Activated T-cell treated with anti-CD3 and anti-CD28 coated beads for 24 hours (primary cell): Measurements from ENCODE around the gene GYPA.
"Not testable (repeated sequence)": the region's sequence is repeated elsewhere in the genome, so short reads cannot be mapped to it uniquely, and the experiment has no call there.

ENCODE experiments used
- DNase-seq: peaks from one replicate; pipeline ENCODE4 v3.0.0-alpha.2; 2020; ENCODE audit warnings: low read depth

The GYPA gene

GRCh38 chr4:144128709-144129320 lies 11.7 kb downstream of the GYPA start:
- DNase-seq, result not testable (repeated sequence)

DNA sequence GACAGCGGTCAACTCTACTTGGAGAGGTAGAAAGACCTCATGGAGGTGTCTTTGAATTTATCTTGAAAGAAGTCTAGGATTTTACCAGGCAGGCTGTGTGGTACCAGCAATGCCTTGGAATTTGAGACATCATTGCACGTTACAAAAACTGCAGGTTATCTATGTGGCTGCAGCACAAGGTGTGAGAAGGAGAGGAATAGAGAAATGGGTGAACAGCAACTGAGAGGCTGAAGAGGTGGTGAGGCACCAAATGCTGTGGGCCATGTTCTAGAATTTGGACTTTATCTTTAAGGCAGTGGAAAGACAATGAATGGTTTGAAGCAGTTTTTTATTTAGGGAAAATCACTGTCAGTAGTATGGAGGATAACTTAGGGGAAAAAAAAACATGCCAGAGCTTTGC lies 15.4 kb downstream of the GYPA start:
- DNase-seq, result not testable (repeated sequence)

- DNase-seq, result not testable (repeated sequence)
Measured at GRCh38 chr4:144123982-144124635, 16.4 kb downstream of the GYPA start.

DNA sequence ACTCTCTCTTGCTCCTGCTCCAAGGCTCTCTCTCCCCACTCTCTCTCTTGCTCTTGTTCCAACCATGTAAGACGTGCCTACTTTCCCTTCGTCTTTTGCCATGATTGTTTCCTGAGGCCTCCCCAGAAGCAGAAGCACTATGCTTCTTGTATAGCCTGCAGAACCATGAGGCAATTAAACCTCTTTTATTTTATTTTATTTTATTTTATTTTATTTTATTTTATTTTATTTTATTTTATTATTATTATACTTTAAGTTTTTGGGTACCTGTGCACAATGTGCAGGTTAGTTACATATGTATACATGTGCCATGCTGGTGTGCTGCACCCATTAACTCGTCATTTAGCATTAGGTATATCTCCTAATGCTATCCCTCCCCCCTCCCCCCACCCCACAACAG lies 17.2 kb downstream of the GYPA start:
- not testable (repeated sequence) for DNase-seq

GRCh38 chr4:144119752-144120151 lies 20.8 kb downstream of the GYPA start:
- DNase-seq, result not testable (repeated sequence)

GRCh38 chr4:144115519-144115918 lies 25.0 kb downstream of the GYPA start:
- no peak for DNase-seq

DNA sequence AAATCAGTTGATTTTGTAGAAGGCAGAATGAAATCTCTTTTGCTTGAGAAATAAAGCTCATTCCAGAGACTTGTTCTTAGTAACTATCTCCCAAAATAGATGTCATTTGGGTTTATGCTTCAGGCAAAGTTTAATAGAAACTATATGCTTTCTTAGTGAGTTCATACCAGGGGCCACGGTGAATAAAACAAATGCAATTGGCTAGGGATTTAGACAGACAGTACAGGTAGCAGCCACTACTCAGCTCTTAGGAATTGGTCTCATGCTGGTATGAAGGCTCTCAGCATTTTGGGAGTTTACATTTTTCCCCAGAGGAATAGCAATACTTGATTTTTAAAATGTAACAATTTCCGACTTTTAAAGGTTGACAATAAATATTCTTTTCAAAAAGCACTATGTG lies 27.0 kb downstream of the GYPA start:
- no peak for DNase-seq

GRCh38 chr4:144104509-144105130 lies 35.9 kb downstream of the GYPA start:
- DNase-seq, result no peak

DNA sequence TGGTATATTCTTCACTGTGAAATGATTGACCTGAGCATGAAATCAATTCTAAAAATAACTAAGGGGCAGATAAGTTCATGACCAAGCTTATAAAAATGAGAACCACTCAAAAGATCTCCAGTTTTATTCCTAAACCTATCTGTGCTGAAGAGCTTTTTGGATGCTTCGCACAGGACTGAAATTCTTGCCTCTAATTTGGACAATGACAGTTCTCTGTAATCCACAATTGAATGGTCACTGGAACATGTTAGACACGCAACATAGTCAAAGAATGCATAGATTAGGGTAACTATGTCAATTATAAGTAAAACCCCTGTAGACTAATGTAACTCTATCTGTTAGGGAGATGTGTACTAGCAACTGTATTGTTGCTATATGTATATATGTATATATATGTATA lies 42.7 kb downstream of the GYPA start:
- DNase-seq, result not testable (repeated sequence)

DNA sequence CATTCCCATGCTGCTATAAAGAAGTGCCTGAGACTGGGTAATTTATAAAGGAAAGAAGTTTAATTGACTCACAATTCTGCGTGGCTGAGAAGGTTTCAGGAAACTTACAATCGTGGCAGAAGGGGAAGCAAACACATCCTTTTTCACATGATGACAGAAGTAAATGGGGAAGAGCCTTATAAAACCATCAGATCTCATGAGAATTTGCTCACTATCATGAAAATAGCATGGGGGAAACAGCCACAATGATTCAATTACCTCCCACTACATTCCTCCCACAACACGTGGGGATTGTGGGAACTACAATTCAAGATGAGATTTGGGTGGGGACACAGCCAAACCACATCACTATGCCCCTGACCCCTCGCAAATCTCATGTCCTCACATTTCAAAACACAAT lies 46.5 kb downstream of the GYPA start:
- not testable (repeated sequence) for DNase-seq

DNA sequence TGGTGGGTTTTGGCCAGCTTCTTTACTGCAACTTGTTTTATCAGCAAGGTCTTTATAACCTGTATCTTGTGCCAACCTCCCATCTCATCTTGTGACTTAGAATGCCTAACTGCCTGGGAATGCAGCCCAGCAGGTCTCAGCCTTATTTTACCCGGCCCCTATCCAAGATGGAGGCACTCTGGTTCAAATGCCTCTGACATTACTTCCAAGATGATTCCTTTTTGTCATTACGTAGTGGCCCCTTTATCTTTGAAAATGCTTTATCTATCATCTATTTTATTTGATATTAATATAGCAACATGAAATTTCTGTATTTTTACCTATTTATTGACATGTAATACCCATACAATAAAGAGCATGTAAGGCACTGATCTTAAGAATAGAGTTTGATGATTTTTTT lies 49.3 kb downstream of the GYPA start:
- not testable (repeated sequence) for DNase-seq

- no peak for DNase-seq
Measured at GRCh38 chr4:144090744-144091143, 49.8 kb downstream of the GYPA start.

DNA sequence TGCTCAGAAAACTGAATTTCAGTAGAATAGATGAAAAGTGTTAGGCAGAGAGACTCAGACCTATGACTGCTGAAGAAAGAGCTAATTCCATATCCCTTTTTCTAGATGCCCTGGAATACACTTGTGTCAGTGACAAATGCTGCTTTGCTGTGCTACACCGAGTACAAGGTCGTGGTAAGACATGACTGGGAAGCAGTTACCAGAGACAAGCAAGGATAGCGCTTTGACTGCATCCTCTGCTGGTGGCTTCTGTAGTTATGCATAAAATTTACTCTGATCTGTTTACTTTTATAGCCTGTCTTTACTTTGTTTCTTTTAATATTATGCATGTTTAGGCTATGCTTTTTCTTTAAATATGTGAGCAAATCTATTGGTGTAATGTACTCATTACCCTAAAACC lies 58.5 kb downstream of the GYPA start:
- not testable (repeated sequence) for DNase-seq

DNA sequence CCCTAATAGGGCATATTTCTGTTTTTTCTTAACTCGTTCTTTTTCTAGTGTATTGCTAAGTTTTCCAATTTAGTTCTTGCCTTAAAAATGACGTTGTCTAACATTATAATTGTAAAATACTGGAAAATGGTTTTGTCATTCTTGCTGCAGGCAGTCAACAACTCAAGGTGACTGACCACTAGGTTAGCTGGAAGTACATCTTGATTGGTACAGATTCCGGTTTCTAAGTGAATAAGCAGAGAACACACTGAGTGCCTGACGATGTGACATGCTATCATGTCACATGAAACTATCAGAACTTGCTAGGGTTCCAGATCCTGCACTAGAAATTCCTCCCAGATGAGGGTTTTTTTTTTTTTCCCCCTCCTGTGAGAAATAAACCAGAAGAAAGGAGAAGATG lies 60.4 kb downstream of the GYPA start:
- DNase-seq, result not testable (repeated sequence)

GRCh38 chr4:144078746-144079145 lies 61.8 kb downstream of the GYPA start:
- not testable (repeated sequence) for DNase-seq

GRCh38 chr4:144061556-144061955 lies 79.0 kb downstream of the GYPA start:
- not testable (repeated sequence) for DNase-seq

GRCh38 chr4:144060234-144060859 lies 80.2 kb downstream of the GYPA start:
- not testable (repeated sequence) for DNase-seq
